ENCODE data around the gene ATG4C.
A peak's percentile ranks its signal among the peaks of the same experiment; 100 is the strongest.

The ATG4C gene

DNA sequence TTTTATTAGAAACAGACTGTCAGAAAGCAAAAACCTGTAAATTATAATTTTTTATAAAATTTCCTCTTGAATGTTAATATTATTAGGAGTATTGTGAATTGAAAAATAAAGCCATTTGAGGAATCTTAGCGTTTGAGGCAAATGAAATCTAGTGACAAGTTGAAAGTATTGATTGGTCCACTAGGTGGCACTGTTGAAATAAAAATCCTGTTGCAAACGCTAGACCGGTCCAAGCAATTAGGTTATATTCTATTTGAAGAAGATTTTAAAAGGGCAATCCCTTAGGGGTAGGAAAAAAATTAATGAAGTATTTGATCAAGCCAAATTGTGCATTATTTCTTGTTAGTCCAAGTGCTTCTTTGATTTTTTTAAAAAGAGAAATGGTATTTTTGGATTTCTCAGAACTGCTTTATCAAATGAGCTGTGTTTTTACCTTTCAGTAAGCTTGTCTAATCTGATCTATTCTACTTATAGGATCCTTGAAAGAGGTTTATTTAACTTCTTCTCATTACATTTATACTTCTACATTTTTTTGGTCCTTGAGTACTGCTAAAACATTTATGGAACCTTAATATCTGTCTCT, 57.7 kb downstream of the ATG4C start:
- no peak for DNase-seq

DNA sequence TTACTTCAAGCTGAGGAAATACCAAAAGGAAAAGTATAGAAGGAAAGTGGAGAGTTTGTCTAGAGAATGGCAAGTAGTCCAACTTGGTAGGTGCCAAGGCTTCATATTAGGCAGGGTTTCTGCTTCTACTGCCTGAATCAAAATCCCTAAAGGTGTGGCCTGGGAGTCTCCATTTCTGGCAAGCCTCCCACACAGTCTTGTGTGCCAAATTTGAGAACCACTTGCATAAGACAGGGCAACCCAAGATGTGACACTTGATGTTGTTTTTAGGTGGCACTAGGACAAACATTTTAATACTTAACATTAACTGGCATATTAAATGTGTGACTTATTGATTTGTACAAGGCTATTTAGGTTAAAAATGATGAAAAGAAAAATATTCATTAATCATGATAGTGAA, 60.1 kb downstream of the ATG4C start:
- no peak for DNase-seq

DNA sequence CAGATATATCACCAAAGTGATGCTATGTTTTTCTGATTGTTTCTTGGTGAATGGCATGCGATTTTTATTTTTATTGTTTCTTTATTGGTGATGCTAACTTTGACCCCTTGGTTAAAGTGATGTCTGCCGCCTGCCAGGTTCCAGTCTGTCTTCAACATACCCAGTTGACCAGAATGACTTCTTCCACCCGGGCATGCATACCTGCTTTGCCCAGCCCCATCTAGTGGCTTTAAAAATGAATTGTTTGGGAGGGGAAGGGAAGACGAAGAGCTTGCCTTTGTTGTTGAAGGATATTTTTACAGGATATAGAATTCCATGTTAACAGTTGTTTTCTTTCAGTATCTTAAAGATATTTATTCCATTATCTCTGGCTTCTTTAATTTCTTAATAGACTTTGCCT, 65.1 kb downstream of the ATG4C start:
- no peak for DNase-seq

DNA sequence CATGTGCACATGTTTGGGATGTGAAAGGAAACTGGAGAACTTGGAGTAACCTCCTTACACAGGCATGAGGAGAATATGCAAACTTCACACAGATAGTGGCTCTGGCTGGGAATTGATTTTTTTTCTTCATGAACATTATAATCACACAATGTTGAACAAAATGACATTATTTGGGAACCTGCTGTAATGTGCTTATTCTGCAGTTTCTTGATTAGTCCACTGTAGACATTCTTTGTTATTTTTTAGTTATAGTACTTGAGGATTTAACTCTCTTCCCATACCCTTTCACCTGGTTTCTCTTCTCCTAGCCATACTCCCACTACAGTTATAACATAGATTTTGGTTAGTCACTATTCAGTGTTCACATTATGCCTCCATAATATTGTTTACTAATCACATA, 68.3 kb downstream of the ATG4C start:
- DNase-seq: no peak

DNA sequence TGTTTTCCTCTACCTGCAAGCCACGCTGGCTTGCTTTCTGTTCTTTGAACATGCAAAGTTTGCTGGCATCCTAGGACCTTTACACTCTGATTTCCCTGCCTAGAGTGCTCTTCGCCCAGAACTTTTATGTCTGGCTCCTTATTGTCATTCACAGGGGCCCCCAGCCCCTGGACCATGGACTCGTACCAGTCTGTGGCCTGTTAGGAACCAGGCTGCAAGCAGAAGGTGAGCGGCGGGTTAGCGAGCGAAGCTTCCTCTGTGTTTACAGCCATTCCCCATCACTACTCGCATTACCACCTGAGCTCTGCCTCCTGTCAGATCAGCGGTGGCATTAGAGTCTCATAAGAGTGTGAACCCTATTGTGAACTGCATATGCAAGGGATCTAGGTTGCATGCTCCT, 73.0 kb downstream of the ATG4C start:
- DNase-seq: no peak

DNA sequence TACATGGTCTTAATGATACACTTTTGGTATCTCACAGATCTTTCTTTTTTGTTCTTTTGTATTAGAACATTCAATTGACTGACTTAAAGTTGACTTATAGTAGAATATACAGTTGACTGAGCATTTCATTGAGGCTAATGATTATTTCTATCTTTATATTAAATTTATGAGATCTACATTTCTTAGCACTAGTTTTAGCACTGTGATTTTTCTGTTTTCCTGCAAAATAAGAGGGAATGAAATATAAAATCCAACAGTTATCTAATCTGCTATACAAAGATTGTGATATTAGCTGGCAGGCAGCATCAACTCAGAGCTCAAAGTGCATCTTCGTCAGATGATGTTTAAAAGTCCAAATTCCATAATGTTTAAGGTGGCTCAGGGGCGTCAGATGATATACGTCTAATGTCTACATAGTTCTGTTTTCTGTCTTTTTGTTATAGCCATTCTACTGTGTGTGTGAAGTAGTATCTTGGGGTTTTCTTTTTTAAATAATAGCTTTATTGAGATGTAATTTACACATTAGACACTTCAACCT, 85.4 kb downstream of the ATG4C start:
- no peak for DNase-seq

DNA sequence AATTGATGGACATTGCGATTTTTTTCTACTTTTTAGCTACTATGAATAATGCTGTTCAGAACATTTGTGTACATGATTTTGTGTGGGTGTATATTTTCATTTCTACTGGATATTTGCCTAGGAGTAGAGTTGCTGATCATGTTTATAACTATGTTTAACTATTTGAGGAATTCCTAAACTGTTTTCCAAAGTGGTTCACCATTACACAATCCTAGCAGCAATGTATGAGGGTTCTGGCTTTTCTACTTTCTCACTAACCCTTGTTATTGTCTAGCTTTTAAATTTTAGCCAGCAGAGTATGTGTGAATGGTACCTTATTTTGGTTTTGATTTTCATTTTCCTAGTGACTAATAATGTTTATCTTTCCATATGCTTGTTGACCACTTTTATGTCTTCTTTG, 86.2 kb downstream of the ATG4C start:
- no peak for DNase-seq

DNA sequence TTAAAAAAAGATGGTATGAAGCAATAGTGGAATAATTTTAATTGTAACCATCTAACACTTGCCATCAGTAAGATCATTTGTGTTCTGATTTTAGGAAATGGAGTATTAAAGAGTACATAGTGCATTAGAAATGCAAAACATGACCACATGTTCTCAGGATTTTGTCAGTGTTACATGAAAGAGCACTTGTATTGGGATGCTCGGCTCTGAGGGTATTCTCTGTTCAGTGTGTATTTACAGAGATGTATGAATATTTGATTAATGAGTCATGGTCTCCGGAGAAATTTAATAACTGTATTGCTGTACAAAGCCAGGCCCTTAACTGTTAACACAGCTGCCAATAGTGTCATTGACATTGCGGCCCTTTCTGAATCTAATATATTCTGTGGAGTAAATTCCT, 91.7 kb downstream of the ATG4C start:
- no peak for DNase-seq

DNA sequence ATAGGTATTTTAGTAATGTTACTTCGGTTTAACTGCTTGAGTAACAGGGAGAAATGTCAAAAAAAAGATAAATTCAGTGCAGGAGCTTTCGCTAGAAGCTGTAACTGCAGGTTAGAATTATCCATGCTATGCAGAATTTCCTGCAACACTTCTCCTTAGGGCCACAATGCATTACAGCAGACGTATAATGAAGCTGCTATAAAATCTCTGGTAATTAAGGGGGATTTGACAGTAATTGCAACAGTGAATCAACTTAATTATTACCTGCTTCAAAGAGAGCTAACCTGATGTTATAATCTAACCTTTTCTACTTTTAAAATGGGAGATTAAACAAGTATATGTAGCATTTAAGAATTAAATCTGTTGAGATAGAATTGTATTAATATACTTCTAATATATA, 92.6 kb downstream of the ATG4C start:
- no peak for DNase-seq

DNA sequence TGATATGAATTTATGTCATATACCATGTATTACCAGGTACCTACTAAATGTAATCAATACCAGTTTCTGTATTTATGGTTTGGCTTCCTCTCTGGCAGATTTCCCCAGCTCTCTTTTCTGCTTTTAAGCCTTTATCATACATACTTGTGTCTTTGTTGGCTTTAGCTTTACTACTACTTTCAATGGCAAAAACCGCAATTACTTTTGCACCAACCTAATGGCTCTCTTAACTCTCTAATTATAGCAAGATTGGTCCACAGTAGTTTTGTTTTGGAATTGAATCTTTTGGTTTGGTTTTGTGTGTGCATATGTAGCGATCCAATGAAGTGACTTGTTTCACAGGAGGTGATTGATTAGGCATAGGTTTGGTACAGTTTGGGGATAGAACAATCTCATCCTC, 93.6 kb downstream of the ATG4C start:
- no peak for DNase-seq

DNA sequence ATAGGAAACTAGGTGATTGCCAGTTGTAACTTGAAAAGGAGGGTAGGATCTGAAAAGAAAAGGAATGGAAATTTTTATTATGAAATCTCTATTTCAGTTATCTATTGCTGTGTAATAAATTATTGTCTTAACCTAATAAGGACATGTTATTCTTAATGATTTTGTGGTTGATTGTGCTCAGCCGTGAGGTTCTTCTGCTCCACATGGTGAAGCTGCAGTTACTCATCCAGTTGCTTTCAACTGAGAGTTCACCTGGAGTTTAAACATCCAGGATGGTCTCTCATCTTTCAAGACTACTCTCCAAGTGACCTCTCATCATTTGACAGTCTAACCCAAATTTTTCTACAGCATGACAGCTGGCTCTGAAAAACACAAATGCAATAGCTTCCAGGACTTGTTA, 96.0 kb downstream of the ATG4C start:
- DNase-seq: no peak

DNA sequence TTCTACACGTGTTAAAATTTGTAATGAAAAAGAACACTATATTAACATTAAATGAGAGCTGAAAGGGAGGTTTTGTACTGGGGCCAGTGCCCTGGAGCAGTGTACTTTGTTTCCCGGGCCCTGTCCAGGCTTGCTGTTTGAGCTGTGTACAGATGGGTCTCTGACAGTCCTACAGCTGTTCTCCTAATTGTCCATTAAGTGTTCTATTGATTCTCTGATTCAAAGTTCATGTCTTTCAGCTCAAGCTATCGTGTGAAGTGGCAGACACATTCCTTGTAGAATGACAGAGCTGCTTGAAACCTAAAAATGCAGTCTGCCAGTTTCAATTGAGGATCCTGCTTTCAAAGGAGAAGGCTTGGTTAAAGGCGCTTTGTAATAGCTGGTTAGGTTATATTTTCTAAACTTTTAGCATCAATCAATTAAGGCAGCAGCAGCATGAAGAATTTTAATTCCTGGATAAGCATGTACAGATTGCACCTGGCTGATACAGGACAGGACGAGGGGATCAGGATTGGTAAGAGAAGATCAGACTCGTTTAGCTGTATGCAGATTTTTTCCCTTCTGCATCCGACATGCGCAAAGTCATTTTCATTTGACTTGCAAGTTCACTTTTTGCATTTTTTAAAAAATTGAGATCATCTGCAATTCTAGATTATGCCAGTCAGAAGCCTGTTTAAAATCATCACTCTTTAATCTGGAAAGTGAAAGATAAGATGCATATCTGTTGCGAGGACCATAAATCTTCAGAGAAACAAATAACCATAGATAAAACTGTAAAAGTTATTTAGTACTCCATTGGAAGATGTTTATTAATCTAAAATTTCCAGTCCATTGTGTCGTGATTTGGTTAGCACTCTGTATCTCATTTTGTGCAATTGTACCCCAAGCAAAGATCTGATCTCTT, 98.5 kb downstream of the ATG4C start:
- DNase-seq: peak; percentile 46

DNA sequence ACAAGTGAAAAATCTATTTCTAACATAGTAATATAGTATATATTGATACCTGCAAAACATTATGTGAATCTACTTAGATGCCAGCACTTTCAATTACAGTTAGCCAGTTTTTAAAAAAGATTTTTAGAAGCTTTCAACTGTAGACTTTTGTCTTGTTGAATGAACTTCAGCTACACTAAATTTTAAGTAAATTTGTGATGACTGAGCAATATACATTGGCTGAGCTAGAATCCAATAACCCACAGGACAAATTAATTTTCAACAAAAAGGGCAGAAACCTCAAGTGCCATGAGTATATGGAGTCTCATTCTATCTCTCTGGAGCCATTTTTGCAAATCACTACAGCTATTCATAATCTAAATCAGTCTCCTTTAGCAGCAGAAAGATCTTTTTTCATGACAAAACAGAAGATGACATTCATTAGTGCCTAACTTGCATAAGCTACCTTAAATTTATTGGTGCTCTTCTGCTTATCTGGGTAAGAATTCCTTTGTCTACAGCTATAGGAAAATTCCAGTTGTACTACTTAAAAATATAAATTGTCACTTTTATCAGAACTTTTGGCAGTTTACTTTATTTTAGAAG, 100.3 kb downstream of the ATG4C start:
- no peak for DNase-seq

DNA sequence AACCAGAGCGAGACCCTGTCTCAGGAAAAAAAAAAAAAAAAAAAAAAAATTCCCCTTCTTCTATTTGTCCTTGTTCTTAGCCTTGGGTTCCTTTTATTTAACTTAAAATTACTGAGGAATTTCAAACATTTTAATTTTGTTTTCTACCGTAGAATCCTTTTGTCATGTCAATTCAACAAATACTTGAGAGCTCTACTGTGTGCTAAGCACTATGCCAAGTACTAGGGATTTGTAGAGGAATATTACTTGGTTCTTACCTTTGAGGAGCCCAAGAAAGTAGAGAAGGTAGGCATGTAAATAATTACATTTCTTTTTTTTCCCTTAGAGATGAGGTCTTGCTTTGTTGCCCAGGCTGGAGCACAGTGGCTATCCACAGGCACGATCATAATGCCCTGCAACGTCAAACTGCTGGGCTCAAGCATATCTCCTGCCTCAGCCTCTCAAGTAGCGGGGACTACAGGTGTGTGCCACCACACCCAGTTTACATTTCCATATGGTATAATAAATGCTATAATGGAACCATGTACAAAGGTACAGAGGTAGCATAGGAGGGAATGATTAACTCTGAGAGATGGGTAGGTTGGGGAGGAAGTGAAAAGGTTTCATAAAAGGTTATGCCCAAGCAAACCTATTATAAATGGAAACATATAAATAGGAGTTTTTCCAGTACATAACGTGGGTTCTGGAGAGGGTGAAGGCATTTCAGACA, 104.0 kb downstream of the ATG4C start:
- DNase-seq: no peak

DNA sequence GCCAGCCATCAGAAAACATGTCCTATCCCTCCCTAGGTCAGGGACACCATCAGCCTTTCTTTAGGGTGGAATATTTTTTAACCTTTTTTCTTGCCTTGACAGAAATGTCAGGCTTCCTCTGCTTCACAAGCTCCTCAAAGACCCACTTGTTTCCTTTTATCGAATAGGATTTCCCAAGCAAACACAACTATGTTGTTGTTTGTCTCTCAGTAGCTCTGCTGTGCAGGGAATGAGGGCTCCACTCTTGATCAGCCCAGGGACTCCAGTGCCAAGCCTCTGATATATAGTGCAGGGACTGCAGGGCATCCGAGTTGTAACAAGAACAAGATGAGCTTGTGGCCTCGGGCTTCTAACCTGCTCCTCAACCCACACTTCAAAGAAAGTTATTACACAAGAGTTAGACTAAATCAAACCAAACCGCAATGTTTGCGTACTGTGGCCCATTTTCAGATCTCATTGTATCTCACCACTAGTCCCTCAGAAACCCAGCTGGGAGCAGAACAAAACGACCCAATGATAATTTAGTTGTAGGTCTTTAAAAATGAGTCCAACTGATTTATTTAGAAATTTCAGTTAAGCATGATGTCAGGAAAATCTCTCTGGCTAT, 108.1 kb downstream of the ATG4C start:
- DNase-seq: no peak

DNA sequence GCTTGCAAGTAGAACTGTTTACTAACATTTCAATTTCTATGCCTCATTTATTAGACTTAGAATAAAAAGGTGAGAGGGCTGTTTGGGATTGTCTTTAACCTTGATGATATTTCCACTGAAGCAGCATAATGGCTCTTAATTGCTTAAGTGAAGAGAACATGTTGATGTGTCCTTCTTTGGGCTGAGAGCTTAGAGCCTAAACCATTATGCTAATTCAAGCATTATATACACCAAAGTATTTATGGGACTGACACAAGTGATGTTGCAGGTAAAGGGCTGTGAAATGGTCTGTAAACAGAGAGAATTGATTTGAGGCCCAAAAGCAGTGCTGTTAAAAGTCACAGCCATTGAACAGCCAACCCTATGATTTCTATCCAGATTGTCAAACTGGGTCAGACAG, 113.9 kb downstream of the ATG4C start:
- no peak for DNase-seq

DNA sequence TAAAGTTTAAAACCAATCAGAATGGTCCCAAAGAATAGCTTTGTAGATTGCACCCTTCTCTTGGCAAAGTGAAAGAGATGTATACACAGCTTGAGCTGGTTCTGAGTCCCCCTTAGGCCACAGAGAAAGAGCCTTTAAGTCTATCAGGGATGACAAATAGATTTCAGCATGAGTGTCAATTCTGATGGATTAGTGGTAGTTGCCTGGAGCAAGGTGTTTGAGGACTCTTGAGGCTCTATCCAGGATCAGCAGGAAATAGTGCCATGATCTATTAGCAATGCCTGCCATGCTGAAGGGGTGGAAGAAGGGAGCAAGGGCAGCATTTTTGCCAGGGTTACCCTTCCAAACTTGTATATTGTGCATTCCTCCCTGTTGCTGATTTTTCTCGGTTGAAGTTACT, 116.6 kb downstream of the ATG4C start:
- no peak for DNase-seq

DNA sequence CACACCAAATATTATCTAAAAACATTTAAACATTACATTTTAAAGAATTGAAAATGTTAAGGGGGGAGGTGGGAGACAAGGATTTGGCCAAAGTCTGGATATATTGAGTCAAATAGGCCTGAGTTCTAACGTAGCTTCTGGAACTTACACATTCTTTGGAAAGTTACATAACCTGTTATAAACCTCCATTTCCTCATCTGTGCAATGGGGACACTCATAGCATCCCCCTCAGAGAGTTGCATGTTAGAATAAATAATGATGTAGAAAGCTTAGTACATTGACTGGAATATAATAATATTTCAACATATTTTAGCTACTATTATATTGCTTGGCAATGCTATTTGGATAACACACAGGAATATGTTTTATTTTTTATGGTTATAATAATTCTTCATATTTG, 117.7 kb downstream of the ATG4C start:
- DNase-seq: no peak

DNA sequence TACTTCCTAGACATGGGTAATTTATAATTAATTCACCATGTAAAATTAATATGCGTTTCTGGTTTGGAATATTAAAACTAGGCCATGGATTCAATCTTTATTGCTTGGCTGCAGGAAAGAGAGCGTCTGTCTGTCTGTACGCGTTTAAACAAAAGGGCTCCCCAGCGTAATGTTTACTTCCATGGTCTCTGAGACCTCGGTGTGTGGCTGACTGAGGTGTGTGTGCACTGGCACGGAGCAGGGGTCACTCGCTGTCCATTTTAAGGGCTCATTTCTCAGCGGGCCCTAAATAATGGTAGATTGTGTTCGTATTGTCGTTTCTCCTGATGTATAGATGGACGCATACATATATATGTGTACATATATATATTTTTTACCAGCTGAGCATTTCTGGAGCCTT, 119.6 kb downstream of the ATG4C start:
- DNase-seq: no peak

DNA sequence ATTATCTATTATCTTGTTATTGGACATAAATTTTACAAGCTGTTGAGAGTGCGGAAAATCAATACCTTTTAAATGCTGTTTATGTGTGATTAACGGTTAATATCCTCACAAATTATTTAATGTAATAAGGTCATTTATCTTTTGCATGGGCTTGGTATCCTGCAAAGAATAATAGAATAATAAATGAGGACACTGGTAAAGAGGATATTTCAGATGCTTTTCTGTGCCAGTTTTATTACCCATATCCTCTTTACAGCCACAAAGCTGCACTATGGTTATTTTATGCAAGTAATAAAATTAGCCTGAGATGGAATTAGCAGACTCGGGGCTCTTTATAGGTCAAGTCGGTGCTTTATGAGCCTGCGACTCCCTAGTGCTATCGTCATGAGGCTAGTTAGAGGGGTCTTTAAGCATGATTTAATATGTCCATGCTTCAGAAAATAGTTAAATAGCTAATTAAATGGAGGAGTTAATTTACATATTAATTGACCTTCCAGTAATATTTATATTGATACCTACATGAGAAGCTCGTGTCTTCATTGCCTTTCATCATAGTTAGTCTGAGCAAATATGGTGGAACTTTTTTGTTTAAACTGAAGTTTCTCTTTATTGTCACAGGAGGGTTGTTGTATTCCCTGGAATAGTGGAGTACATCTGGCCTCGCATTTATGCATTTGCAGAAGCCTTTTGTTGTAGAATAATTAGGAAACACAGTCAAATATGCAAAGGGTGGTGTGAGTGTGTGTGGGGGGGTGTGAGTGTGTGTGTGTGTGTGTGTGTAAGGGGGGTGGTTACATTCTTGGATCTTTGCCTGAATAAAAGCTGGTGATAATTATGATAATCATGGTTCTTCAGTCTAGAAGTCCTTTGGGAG, 120.3 kb downstream of the ATG4C start:
- no peak for DNase-seq

DNA sequence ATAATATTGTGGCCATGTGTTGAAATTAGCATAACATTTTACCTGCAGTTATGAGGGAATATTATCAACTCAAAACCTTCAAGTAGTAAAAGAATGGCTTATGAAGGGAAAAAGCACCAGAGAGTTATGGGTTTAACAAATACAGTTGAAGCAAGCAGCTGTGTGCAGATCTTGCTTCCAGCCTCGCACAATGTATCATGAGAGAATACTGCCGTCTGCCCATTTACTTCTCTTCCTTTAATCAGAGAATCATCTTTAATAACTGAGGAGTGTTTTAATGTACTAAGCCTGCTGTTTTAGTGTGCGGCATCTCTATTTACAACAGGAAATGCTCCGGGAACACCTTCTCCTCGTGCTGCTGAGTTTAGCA, 120.9 kb downstream of the ATG4C start:
- no peak for DNase-seq

DNA sequence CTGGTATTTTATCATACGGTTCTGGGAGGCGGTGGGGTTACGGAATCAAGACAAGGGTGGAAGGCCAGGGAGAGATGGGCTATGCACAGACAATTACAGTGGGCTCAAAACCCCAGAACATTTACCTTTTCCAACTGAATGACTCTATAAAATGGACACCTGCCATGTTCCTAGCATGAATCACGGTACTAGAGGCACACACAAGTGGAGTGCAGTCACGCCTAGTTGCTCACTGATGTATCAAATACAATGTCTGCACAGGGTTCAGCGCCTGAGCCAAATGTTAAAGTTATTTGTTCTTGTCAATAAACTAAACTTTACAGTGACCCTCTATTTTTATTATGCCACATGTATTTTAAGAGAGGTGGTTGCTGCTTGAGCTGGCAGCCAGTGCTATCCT, 121.4 kb downstream of the ATG4C start:
- DNase-seq: no peak
